ENCODE measurements around the gene FAM53A.

The FAM53A gene

GRCh38 chr4:1686440-1687036 lies 2.4 kb upstream of the FAM53A start:
- TF ChIP-seq ZFX (IDR thresholded peaks at IDR 0.05; ENCODE audit: borderline replicate concordance): no peak
- H3K27ac ChIP-seq: peak overlapping the region; percentile 30; the same call in 1 of the 2 replicates

GRCh38 chr4:1685235-1686150 lies 1.4 kb upstream of the FAM53A start:
- no peak for TF ChIP-seq CTCF (IDR thresholded peaks at IDR 0.05)
- no peak overlapping the region for H3K27ac ChIP-seq

- no peak for TF ChIP-seq CTCF (IDR thresholded peaks at IDR 0.05)
- TF ChIP-seq ZFX (IDR thresholded peaks at IDR 0.05; ENCODE audit: borderline replicate concordance): no peak
- no peak overlapping the region for H3K27ac ChIP-seq
Measured at GRCh38 chr4:1684506-1685234, 557 bp upstream of the FAM53A start.

- TF ChIP-seq ZFX (IDR thresholded peaks at IDR 0.05; ENCODE audit: borderline replicate concordance): no peak
- no peak for TF ChIP-seq CTCF (IDR thresholded peaks at IDR 0.05)
- no peak overlapping the region for H3K27ac ChIP-seq
Measured at GRCh38 chr4:1683261-1683735, 815 bp downstream of the FAM53A start.

GRCh38 chr4:1682860-1683259 lies 1.3 kb downstream of the FAM53A start:
- TF ChIP-seq ZFX (IDR thresholded peaks at IDR 0.05; ENCODE audit: borderline replicate concordance) (no peak), CTCF (IDR thresholded peaks at IDR 0.05) (no peak)
- H3K27ac ChIP-seq: no peak overlapping the region

- TF ChIP-seq CTCF (IDR thresholded peaks at IDR 0.05) (no peak), ZFX (IDR thresholded peaks at IDR 0.05; ENCODE audit: borderline replicate concordance) (no peak)
Measured at GRCh38 chr4:1678244-1678643, 5.9 kb downstream of the FAM53A start.

GRCh38 chr4:1676605-1677525 lies 7.2 kb downstream of the FAM53A start:
- TF ChIP-seq CTCF (IDR thresholded peaks at IDR 0.05): no peak
- no peak for TF ChIP-seq ZFX (IDR thresholded peaks at IDR 0.05; ENCODE audit: borderline replicate concordance)

More at GRCh38 chr4:1678244-1678643, 5.9 kb downstream of the FAM53A start:
- H3K27ac ChIP-seq: no peak overlapping the region

More at GRCh38 chr4:1676605-1677525, 7.2 kb downstream of the FAM53A start:
- H3K27ac ChIP-seq: no peak overlapping the region
